Measurements from ENCODE around the gene SAMD4A.

SAMD4A gene

GRCh38 chr14:54836231-54836630 is 269.3 kb downstream of the SAMD4A start:
- DNase-seq = no peak

GRCh38 chr14:54837508-54838149 is 270.7 kb downstream of the SAMD4A start:
- no peak for DNase-seq

GRCh38 chr14:54838931-54839512 is 272.1 kb downstream of the SAMD4A start:
- no peak for DNase-seq

GRCh38 chr14:54839701-54840119 is 272.8 kb downstream of the SAMD4A start:
- no peak for DNase-seq

GRCh38 chr14:54840336-54840735 is 273.4 kb downstream of the SAMD4A start:
- DNase-seq = no peak

- DNase-seq = no peak
Observed at GRCh38 chr14:54840798-54841197, 273.9 kb downstream of the SAMD4A start.

Measured in fibroblast of skin of scalp (primary cell).